HG03342 (cell line): ENCODE measurements around the gene COIL.
"Not testable (repeated sequence)": the region's sequence is repeated elsewhere in the genome, so short reads cannot be mapped to it uniquely, and the experiment has no call there.

Source experiments
- ATAC-seq: cut with Tn5 transposase; IDR thresholded peaks from one replicate; pipeline ENCODE4 v1.9.1; 2021; ENCODE audit warnings: mild to moderate bottlenecking, moderate library complexity; ENCODE audit not compliant: unreplicated experiment

COIL gene

GRCh38 chr17:56960596-56961538 lies at the start of gene COIL:
Gene COIL (minus strand): TSS chr17:56961050. CDS start chr17:56961019, 31 bp downstream.
- ATAC-seq, result peak; percentile 96

GRCh38 chr17:57010487-57010886 lies 49.6 kb upstream of the COIL start:
- no peak for ATAC-seq

- ATAC-seq, result peak; percentile 61
These were observed 49.0 kb upstream of the COIL start for GRCh38 chr17:57009737-57010445.

GRCh38 chr17:57008958-57009357 lies 48.1 kb upstream of the COIL start:
- no peak for ATAC-seq

GRCh38 chr17:57006040-57006439 lies 45.2 kb upstream of the COIL start:
- no peak for ATAC-seq

- ATAC-seq, result peak; percentile 82
These were observed 44.2 kb upstream of the COIL start for GRCh38 chr17:57004944-57005579.

- ATAC-seq, result no peak
These were observed 42.1 kb upstream of the COIL start for GRCh38 chr17:57002904-57003303.

GRCh38 chr17:57001541-57001940 lies 40.7 kb upstream of the COIL start:
- no peak for ATAC-seq

- ATAC-seq, result no peak
These were observed 36.5 kb upstream of the COIL start for GRCh38 chr17:56997313-56997712.

- ATAC-seq, result no peak
These were observed 34.9 kb upstream of the COIL start for GRCh38 chr17:56995766-56996165.

- no peak for ATAC-seq
These were observed 33.4 kb upstream of the COIL start for GRCh38 chr17:56994009-56994792.

- ATAC-seq, result no peak
These were observed 31.5 kb upstream of the COIL start for GRCh38 chr17:56992364-56992763.

- no peak for ATAC-seq
These were observed 28.2 kb upstream of the COIL start for GRCh38 chr17:56988901-56989572.

GRCh38 chr17:56987283-56987834 lies 26.5 kb upstream of the COIL start:
- ATAC-seq, result no peak

- no peak for ATAC-seq
These were observed 24.7 kb upstream of the COIL start for GRCh38 chr17:56985371-56986162.

GRCh38 chr17:56983366-56983765 lies 22.5 kb upstream of the COIL start:
- ATAC-seq, result no peak

GRCh38 chr17:56982312-56982711 lies 21.5 kb upstream of the COIL start:
- ATAC-seq, result no peak

- not testable (repeated sequence) for ATAC-seq
These were observed 19.7 kb upstream of the COIL start for GRCh38 chr17:56980526-56980925.

- no peak for ATAC-seq
These were observed 18.2 kb upstream of the COIL start for GRCh38 chr17:56979091-56979480.
